ENCODE results near the gene ITGB3BP. TPM values are rescaled to one million over a fixed set of nuclear protein-coding genes. Genes with fewer than 3 reads are reported as not detected.

Gene ITGB3BP
- total RNA-seq, 1 donor from 2014 or later = 17.9 TPM

GRCh38 chr1:63414691-63415365 is 108.2 kb downstream of the ITGB3BP start:
- Mint-ChIP-seq H3K27ac (ENCODE audit: unreplicated experiment) (no peak overlapping the region), H3K4me1 (ENCODE audit: unreplicated experiment) (peaks cover 26% of the 10 kb centered on the region), H3K36me3 (ENCODE audit: unreplicated experiment) (peaks cover 4% of the 10 kb centered on the region), H3K27me3 (ENCODE audit: unreplicated experiment) (no peaks in the 10 kb centered on the region), H3K4me3 (ENCODE audit: unreplicated experiment) (no peak overlapping the region), H3K9me3 (ENCODE audit: unreplicated experiment) (no peaks in the 10 kb centered on the region)
- TF ChIP-seq, protein P1, sequence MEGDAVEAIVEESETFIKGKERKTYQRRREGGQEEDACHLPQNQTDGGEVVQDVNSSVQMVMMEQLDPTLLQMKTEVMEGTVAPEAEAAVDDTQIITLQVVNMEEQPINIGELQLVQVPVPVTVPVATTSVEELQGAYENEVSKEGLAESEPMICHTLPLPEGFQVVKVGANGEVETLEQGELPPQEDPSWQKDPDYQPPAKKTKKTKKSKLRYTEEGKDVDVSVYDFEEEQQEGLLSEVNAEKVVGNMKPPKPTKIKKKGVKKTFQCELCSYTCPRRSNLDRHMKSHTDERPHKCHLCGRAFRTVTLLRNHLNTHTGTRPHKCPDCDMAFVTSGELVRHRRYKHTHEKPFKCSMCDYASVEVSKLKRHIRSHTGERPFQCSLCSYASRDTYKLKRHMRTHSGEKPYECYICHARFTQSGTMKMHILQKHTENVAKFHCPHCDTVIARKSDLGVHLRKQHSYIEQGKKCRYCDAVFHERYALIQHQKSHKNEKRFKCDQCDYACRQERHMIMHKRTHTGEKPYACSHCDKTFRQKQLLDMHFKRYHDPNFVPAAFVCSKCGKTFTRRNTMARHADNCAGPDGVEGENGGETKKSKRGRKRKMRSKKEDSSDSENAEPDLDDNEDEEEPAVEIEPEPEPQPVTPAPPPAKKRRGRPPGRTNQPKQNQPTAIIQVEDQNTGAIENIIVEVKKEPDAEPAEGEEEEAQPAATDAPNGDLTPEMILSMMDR (IDR thresholded peaks at IDR 0.05) = no peak
- DNase-seq (ENCODE audit: extremely low spot score, unreplicated experiment) = no peak

DNA sequence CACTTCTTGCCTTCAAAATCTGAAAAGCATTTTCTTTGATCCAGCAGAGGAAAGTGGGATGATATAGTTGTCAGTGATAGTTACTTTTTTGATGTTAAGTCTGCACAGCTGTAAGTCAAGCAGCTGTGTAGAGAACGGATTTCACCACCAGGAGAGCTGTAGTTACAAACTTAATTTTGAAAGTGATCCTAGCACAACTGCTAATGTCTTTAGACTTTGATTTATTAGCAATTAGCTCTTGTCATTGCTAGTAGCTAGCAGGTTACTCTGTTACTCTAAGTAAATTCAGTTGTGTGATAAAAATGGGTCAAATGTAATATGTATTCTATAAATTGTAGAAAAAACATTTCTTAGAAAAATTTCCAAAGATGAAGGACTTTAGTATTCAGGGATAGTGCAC is 109.6 kb downstream of the ITGB3BP start:
- Mint-ChIP-seq H3K4me1 (ENCODE audit: unreplicated experiment) (peaks cover 30% of the 10 kb centered on the region), H3K27me3 (ENCODE audit: unreplicated experiment) (no peaks in the 10 kb centered on the region), H3K4me3 (ENCODE audit: unreplicated experiment) (no peak overlapping the region), H3K27ac (ENCODE audit: unreplicated experiment) (no peak overlapping the region), H3K9me3 (ENCODE audit: unreplicated experiment) (no peaks in the 10 kb centered on the region), H3K36me3 (ENCODE audit: unreplicated experiment) (peaks cover 4% of the 10 kb centered on the region)
- DNase-seq (ENCODE audit: extremely low spot score, unreplicated experiment) = no peak
- TF ChIP-seq, protein P1 (IDR thresholded peaks at IDR 0.05) = no peak

DNA sequence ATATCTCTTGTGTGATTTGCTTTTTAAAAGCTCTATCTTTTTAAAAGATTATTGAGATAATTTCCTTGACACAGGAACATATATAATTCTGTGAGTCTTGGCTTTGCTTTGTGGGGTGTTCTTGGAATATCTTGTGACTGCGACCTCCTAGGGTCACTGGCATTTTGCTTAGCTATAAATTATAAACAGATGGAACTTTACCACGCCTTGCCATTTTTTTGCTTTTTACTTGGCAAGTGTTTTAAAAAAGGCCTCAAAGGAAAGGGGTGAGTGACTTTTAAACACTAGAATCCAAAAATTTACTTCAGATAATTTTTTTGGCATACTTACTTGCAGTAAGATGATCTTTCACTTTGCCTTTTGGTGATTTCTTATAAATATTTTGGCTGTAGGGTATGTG is 112.0 kb downstream of the ITGB3BP start:
- TF ChIP-seq, protein P1 (IDR thresholded peaks at IDR 0.05) = no peak
- DNase-seq (ENCODE audit: extremely low spot score, unreplicated experiment) = no peak
- H3K9me3 Mint-ChIP-seq (ENCODE audit: unreplicated experiment) = no peaks in the 10 kb centered on the region
- no peak overlapping the region for H3K4me3 Mint-ChIP-seq (ENCODE audit: unreplicated experiment)
- peak overlapping the region; percentile 61 for H3K27ac Mint-ChIP-seq (ENCODE audit: unreplicated experiment)
- no peaks in the 10 kb centered on the region for H3K27me3 Mint-ChIP-seq (ENCODE audit: unreplicated experiment)
- peaks cover 35% of the 10 kb centered on the region for H3K4me1 Mint-ChIP-seq (ENCODE audit: unreplicated experiment)
- H3K36me3 Mint-ChIP-seq (ENCODE audit: unreplicated experiment) = peaks cover 4% of the 10 kb centered on the region

DNA sequence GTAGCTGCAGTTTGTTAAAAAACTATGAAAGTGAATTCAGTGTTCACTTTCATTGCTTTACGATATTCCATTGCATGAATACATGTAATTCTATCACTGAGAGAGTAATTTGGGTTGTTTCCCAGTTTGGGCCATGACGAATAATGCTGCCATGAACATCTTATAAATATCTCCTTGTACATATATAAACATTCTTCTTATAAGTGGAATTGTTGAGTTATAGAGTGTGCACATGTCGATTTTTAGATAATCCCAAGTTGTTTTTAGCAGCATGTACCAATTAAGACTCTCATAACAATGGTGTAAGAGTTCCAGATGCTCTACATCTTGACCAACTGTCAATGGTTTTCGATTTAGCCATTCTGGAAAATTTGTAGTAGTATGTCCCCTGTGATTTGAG is 114.7 kb downstream of the ITGB3BP start:
- Mint-ChIP-seq H3K4me1 (ENCODE audit: unreplicated experiment) (peaks cover 32% of the 10 kb centered on the region), H3K9me3 (ENCODE audit: unreplicated experiment) (no peaks in the 10 kb centered on the region), H3K27ac (ENCODE audit: unreplicated experiment) (no peak overlapping the region), H3K4me3 (ENCODE audit: unreplicated experiment) (no peak overlapping the region), H3K36me3 (ENCODE audit: unreplicated experiment) (peaks cover 7% of the 10 kb centered on the region), H3K27me3 (ENCODE audit: unreplicated experiment) (no peaks in the 10 kb centered on the region)
- no peak for DNase-seq (ENCODE audit: extremely low spot score, unreplicated experiment)
- TF ChIP-seq, protein P1 (IDR thresholded peaks at IDR 0.05) = no peak

DNA sequence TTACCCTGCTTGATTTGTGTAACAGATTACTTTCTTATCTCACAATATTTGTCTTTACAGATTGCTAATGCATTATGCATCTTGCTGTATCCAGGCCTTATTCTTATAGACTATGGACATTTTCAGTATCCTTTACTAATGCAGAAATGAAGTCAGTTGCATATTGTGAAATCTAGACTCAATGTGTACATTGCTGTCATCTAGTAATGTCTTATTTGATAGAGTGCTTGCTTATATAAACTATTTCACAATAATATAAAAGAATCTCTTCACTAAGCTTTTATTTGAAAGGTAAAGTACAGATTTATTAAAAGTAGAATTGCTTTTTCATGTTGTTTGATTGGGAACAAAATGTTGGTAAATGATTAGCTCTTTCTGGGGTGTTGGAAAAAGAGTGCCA is 116.0 kb downstream of the ITGB3BP start:
- Mint-ChIP-seq H3K4me3 (ENCODE audit: unreplicated experiment) (no peak overlapping the region), H3K27me3 (ENCODE audit: unreplicated experiment) (no peaks in the 10 kb centered on the region), H3K9me3 (ENCODE audit: unreplicated experiment) (no peaks in the 10 kb centered on the region), H3K36me3 (ENCODE audit: unreplicated experiment) (peaks cover 6% of the 10 kb centered on the region), H3K27ac (ENCODE audit: unreplicated experiment) (no peak overlapping the region), H3K4me1 (ENCODE audit: unreplicated experiment) (peaks cover 30% of the 10 kb centered on the region)
- TF ChIP-seq, protein P1 (IDR thresholded peaks at IDR 0.05) = no peak
- no peak for DNase-seq (ENCODE audit: extremely low spot score, unreplicated experiment)

Data from osteocyte (in vitro differentiated cells).